HG03571 (cell line): ENCODE measurements around the gene DCAF11.
"Not testable (repeated sequence)": the region's sequence is repeated elsewhere in the genome, so short reads cannot be mapped to it uniquely, and the experiment has no call there.

Experiments
- ATAC-seq: cut with Tn5 transposase; IDR thresholded peaks from one replicate; pipeline ENCODE4 v1.9.1; 2021; ENCODE audit not compliant: unreplicated experiment

Gene DCAF11

GRCh38 chr14:24095271-24096068 is 19.1 kb upstream of the DCAF11 start:
- peak; percentile 53 for ATAC-seq

DNA sequence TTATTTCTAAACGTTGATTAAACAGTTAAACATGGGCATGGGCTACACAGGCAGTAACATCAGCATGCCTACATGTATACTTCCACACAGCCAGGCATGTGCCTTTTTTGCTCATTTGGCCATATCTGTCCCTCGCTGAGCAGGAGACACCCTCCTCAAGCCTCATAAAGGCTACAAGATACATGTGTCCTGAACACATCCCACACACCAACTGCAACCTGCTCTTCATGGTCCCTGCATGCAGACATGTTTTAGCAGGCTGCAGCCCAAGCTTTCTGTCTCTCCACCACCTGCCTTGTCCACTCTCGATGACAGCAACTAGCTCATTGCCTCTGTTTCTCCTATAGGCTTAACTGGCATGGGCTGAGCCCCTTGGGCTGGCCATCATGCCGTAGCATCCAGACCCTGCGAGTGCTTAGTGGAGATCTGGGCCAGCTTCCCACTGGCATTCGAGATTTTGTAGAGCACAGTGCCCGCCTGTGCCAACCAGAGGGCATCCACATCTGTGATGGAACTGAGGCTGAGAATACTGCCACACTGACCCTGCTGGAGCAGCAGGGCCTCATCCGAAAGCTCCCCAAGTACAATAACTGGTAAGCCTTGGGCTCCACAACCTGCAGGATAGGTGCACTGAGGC is 17.9 kb upstream of the DCAF11 start:
- ATAC-seq, result no peak

GRCh38 chr14:24098229-24098926 is 16.2 kb upstream of the DCAF11 start:
- ATAC-seq, result no peak

DNA sequence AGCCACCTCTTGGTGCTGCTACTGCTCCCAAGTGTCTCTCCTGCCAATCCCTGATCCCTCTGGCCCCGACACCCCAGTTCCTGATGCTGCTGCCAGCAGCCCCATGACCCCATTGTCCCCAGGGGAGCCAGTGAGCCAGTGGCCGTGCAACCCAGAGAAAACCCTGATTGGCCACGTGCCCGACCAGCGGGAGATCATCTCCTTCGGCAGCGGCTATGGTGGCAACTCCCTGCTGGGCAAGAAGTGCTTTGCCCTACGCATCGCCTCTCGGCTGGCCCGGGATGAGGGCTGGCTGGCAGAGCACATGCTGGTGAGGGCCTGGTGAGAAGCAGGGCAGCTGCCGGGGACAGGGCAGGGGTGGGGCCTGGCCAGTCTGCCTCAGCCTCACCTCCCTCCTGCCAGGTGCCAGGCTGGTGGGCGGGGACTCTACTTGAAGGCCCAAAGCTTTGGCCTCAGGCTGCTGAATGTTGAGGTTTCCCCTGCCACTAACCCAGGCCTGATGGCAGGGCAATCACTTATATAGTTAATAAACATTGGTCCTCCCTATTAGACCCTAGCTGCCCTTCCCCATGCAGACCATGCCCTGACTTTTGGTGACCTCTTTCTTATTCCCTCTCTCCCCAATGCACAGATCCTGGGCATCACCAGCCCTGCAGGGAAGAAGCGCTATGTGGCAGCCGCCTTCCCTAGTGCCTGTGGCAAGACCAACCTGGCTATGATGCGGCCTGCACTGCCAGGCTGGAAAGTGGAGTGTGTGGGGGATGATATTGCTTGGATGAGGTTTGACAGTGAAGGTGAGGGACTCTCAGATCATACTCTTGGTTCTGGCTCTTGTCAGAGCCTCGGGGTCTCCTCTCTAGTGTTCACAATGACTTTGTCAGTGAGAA is 15.4 kb upstream of the DCAF11 start:
- ATAC-seq, result no peak

DNA sequence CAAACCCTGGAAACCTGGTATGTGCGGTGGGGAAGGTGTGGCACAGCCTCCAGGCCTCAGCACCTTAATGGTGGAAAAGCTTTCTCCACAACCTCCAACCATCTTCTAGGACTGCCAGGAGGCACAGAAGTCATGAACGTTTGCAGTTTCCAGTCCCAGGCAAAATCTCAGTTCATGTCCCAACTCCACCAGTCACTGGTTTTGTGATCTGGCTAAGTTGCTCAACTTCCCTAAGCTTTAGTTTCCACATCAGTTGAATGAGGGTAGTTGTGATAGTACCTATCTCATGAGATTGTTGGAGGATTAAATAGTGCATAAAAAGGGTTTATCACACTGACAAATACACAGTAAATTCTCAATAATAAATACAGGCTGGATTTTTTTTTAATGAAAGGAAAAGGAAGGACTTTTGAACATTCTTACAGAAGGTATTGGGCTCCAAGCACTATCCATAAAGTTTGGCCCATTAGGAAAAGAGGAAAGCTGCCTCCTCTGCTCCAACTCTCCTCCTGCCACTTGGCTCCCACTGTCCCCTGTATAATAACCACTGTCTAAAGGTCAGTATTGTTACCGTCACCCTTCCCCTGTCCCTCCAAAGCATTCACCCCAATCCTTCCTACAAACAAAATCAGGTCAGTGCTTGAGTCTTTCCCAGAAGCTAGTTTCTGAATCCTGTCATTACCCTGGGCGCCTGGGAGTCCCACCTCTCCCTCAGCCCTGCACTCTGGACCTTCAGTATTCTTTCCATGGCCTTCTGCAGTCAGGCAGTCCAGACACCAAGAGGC is 14.2 kb upstream of the DCAF11 start:
- no peak for ATAC-seq

- no peak for ATAC-seq
Observed at GRCh38 chr14:24100982-24101494, 13.5 kb upstream of the DCAF11 start.

DNA sequence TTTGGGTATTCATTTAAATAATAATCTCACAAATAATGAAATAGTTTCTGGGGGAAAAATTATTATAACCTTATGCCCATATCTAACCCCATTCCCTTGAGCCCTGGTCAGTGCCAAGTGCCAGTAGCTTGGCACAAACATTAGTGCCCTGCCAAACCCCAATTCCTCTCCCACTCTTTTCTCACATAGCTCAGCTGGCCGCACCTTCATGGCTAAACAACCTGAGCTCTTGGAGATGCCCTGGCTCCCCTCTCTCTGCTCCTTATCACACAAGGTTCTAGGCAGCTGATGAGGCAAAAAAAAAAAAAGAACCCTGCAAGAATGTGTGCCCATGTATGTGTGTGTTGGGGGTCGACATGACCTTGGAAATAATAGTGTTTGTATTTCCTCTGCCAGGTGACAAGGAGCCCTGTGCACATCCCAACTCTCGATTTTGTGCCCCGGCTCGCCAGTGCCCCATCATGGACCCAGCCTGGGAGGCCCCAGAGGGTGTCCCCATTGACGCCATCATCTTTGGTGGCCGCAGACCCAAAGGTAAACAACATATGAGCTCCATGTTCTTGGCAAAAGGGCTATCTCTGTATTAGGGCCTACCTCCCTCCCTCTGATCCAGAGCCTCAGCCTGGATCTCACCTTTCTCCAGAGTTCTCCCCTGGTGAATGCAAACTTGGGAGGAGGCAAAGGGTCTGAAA is 12.1 kb upstream of the DCAF11 start:
- no peak for ATAC-seq

DNA sequence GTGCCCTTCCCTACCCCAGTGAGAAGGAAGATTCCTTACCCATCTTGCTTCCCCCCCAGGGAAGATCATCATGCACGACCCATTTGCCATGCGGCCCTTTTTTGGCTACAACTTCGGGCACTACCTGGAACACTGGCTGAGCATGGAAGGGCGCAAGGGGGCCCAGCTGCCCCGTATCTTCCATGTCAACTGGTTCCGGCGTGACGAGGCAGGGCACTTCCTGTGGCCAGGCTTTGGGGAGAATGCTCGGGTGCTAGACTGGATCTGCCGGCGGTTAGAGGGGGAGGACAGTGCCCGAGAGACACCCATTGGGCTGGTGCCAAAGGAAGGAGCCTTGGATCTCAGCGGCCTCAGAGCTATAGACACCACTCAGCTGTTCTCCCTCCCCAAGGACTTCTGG is 11.1 kb upstream of the DCAF11 start:
- no peak for ATAC-seq

DNA sequence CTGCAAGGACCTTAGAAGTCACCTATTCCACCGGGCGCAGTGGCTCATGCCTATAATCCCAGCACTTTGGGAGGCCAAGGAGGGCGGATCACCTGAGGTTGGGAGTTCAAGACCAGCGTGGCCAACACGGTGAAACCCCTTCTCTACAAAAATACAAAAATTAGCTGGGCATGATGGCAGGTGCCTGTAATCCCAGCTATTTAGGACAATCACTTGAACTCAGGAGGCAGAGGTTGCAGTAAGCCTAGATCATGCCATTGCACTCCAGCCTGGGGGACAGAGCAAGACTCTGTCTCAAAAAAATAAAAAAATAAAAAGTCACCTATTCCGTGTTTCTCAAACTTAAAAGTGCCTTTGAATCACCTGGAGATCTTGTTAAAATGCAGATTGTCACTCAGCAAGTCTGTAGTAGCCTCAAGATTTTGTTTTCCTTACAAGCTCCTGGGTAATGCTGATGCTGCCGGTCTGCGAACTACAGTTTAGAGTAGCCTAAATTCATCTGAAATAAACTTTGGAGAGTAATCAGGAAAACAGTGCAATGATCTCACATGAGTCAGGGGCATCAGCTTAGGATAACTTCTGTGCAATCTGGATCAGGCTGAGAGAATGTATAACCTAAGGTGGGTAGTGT is 8.9 kb upstream of the DCAF11 start:
- ATAC-seq, result not testable (repeated sequence)

GRCh38 chr14:24106672-24107271 is 7.8 kb upstream of the DCAF11 start:
- no peak for ATAC-seq

- no peak for ATAC-seq
Observed at GRCh38 chr14:24108336-24108874, 6.2 kb upstream of the DCAF11 start.

DNA sequence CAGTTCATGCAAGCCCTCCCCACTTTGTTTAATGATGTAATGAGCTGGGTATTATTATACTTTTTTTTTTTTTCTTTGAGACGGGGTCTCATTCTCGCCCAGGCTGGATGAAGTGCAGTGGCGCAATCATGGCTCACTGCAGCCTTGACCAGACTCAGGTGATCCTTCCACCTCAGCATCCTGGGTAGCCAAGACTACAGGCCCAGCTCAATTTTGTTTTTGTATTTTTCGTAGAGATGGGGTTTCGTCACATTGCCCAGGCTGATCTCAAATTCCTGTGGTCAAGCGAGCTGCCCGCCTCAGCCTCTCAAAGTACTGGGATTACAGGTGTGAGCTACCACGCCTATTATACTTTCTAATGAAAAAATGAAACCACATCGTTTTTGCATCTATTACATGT is 4.5 kb upstream of the DCAF11 start:
- ATAC-seq, result no peak

GRCh38 chr14:24110523-24110922 is 4.1 kb upstream of the DCAF11 start:
- no peak for ATAC-seq

DNA sequence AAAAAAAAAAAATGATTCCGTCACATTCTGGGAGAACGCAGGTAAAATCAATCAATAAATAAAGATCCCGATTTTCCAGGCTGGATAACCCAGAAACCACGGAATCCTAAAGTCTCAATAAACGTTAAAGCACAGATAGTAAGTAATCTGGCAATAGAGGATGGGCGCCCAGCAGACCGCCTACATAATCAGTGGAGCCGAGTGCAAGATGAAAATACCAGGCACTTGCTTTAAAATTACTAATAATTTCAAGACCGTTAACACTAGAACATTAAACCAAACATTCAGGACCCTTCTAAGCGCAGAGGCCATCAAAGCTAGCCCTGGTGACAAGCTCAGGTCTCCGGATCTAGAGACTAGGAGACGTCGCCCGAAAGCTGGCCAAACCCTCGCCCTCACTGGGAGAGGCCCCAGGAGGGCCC is 1.2 kb upstream of the DCAF11 start:
- no peak for ATAC-seq

DNA sequence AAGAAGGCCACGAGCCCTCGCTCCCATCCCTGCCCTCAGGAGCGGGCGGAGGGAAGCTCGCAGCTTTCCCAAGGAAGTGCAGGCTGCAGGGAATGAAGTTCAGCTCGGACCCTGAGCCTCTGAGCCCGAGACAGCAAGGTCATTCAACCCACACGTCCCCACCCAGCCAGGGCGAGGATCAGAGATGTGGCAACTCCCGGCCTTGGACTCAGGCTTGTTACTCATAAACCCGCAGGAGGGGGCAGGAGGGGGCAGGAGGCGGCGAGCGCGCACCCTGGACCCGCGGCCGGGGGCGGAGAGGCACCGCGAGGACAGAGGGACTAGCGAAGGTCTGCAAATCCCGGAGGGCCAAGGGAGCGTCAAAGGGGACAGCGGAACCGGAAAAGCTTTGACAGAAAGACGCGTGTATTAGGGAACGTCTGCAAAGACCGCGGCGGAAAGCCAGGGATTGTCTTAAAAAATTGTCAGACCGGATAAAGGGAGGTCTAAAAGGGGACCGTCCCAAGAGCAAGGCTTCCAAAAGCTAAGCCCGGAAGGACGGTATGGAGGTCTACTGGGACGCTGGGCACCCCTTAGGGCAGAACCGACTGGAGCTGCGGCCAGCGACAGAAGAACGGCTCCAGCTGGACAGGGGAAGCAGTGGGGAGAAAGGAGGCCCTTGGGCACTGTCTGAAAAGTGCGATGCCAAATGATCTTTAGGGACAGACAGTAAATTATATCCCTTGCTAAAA is 611 bp upstream of the DCAF11 start:
- ATAC-seq, result peak; percentile 34

DNA sequence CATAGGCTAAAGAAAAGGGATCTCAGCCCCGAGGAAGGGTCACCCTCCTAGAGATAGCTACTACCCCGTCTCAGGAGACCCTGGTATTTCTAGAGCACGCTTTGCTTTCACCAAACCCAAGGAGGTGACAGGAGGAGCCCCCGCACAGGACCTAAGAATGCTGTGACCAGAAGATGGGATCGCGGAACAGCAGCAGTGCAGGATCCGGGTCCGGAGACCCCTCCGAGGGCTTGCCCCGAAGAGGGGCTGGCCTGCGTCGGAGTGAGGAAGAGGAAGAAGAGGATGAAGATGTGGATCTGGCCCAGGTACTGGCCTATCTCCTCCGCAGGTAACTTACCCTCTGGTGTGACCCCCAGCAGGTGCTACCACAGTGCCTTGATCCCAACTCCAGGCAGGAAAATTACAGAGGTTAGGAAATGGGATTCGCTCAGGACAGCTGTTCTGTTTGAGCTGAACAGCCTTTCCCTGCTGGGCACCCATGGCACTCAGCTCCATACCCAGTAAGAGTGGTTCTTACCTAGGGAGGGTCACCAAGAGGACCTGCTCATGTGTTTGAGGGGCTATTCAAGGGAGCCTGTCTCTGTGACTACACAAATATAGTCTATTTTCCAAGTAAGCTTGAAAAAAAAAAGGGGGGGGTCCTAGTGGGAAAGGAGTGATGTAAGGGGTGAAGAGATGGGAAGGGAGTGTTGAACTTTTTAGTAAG is 998 bp downstream of the DCAF11 start:
- ATAC-seq, result no peak
